A549 (cell line): Measurements from ENCODE around the gene SDHB. TPM values are rescaled to one million over a fixed set of nuclear protein-coding genes. Genes with fewer than 3 reads are reported as not detected.
A peak's percentile ranks its signal among the peaks of the same experiment; 100 is the strongest.

ENCODE experiments used
- ATAC-seq, 2 experiments: fragments of 200-7000 bp in 1 of 2; fragments of >200 bp in 1 of 2; cut with Nextera tagmentation in 1 of 2; cut with Tn5 transposase in 1 of 2; 3 replicates each; pipeline versions ENCODE4 v1.8.0 to v1.9.1; 2018 to 2020; ENCODE audit warnings: mild to moderate bottlenecking in 1 of 2, moderate library complexity in 1 of 2
- CTCF ChIA-PET: fragments of 300-600 bp; sonication (Branson Sonifier 250); formaldehyde crosslinking; extraction: SDS; loops from one replicate; lab custom pipeline; 2021; ENCODE audit warnings: antibody characterized with exemption, inconsistent platforms; lab: Yijun Ruan, JAX
- POLR2A ChIA-PET: fragments of 350-600 bp; formaldehyde crosslinking; extraction: SDS; loops from one replicate; lab custom pipeline; 2021; ENCODE audit warnings: antibody characterized with exemption, inconsistent platforms; lab: Yijun Ruan, JAX
- DNase-seq, 2 experiments: peaks; one replicate each; pipeline versions ENCODE4 v3.0.0 to v3.0.0-alpha.2; 2011 to 2016; ENCODE audit warnings: low read depth in 1 of 2, low spot score in 1 of 2
- FAIRE-seq: peaks from 2 replicates; lab custom pipeline; 2011; peaks lifted over from hg19 to GRCh38; lab: Jason Lieb, UNC
- H3K27ac ChIP-seq, 2 experiments: fragments of >200 bp; sonication (Bioruptor Twin); formaldehyde crosslinking; 3 replicates each; pipeline ENCODE4 v1.5.1; 2016 to 2017
- H3K4me1 ChIP-seq: fragments of >200 bp; sonication (Bioruptor Twin); formaldehyde crosslinking; 3 replicates; pipeline ENCODE4 v1.6.1; 2016
- H3K4me2 ChIP-seq: fragments of >200 bp; sonication (Bioruptor Twin); formaldehyde crosslinking; 3 replicates; pipeline ENCODE4 v1.6.1; 2016
- H3K4me3 ChIP-seq: fragments of >200 bp; sonication (Bioruptor Twin); formaldehyde crosslinking; 3 replicates; pipeline ENCODE4 v1.5.1; 2016
- H3K9me3 ChIP-seq: fragments of >200 bp; sonication (Bioruptor Twin); formaldehyde crosslinking; 3 replicates; pipeline ENCODE4 v1.6.1; 2016
- BCL3 ChIP-seq: fragments of >200 bp; sonication (Bioruptor Twin); formaldehyde crosslinking; IDR thresholded peaks from 3 replicates; pipeline ENCODE4 v1.6.1; 2016
- CBX2 ChIP-seq: fragments of 200-600 bp; sonication (generic); IDR thresholded peaks from 2 replicates; pipeline ENCODE4 v1.6.1; 2016; ENCODE audit warnings: low read depth, mild to moderate bottlenecking, borderline replicate concordance
- CBX8 ChIP-seq: fragments of 200-600 bp; sonication (generic); IDR thresholded peaks from 2 replicates; pipeline ENCODE4 v1.6.1; 2016
- CEBPB ChIP-seq, 2 experiments: fragments of >200 bp in 1 of 2; sonication (Bioruptor Twin) in 1 of 2; formaldehyde crosslinking in 1 of 2; IDR thresholded peaks; 2 replicates each; pipeline ENCODE4 v1.6.1; 2012 to 2016
- ELK1 ChIP-seq: fragments of 150-350 bp; IDR thresholded peaks from 2 replicates; pipeline ENCODE4 v1.6.1; 2014; ENCODE audit warnings: low read depth, mild to moderate bottlenecking, low read length
- EP300 ChIP-seq, 2 experiments: fragments of >200 bp; sonication (Bioruptor Twin); formaldehyde crosslinking; IDR thresholded peaks; 2 replicates in 1 of 2; 3 replicates in 1 of 2; pipeline ENCODE4 v1.6.1; 2016 to 2017
- HEYL ChIP-seq: fragments of 250-450 bp; sonication (Bioruptor Pico); IDR thresholded peaks from 2 replicates; pipeline ENCODE4 v1.8.0; 2021; ENCODE audit warnings: mild to moderate bottlenecking, moderate library complexity
- HOXB5 ChIP-seq: fragments of 250-450 bp; sonication (Bioruptor Pico); IDR thresholded peaks from 2 replicates; pipeline ENCODE4 v1.5.0; 2020; ENCODE audit warnings: mild to moderate bottlenecking, moderate library complexity
- KDM1A ChIP-seq: fragments of 200-600 bp; sonication (generic); IDR thresholded peaks from 2 replicates; pipeline ENCODE4 v1.6.1; 2016; ENCODE audit warnings: low read depth, mild to moderate bottlenecking
- KDM5A ChIP-seq: fragments of 200-600 bp; sonication (generic); IDR thresholded peaks from 2 replicates; pipeline ENCODE4 v1.6.1; 2016; ENCODE audit warnings: antibody characterized with exemption, mild to moderate bottlenecking
- MAFK ChIP-seq: fragments of 450-650 bp; IDR thresholded peaks from 2 replicates; pipeline ENCODE4 v1.6.1; 2014; ENCODE audit not compliant: partially characterized antibody
- MAZ ChIP-seq: fragments of 150-350 bp; IDR thresholded peaks from 2 replicates; pipeline ENCODE4 v1.6.1; 2014; ENCODE audit warnings: antibody characterized with exemption, low read depth, low read length, borderline replicate concordance
- NFE2L2 ChIP-seq: fragments of 150-350 bp; conservative IDR thresholded peaks from 2 replicates; pipeline ENCODE4 v1.6.1; 2014; ENCODE audit warnings: low read length
- NPAS2 ChIP-seq: fragments of 250-450 bp; sonication (Bioruptor Pico); IDR thresholded peaks from 2 replicates; pipeline ENCODE4 v1.8.0; 2022; ENCODE audit warnings: mild to moderate bottlenecking, moderate library complexity, borderline replicate concordance
- RAD21 ChIP-seq, 2 experiments: fragments of >200 bp in 1 of 2; sonication (Bioruptor Twin) in 1 of 2; formaldehyde crosslinking in 1 of 2; IDR thresholded peaks in 1 of 2; conservative IDR thresholded peaks in 1 of 2; 2 replicates in 1 of 2; 3 replicates in 1 of 2; pipeline ENCODE4 v1.6.1; 2012 to 2018; ENCODE audit warnings: inconsistent platforms in 1 of 2
- RCOR1 ChIP-seq: fragments of 150-350 bp; IDR thresholded peaks from 2 replicates; pipeline ENCODE4 v1.6.1; 2014; ENCODE audit warnings: antibody characterized with exemption, low read length, low read depth
- SMC3 ChIP-seq: fragments of >200 bp; sonication (Bioruptor Twin); formaldehyde crosslinking; IDR thresholded peaks from 3 replicates; pipeline ENCODE4 v1.6.1; 2018; ENCODE audit warnings: inconsistent platforms
- SREBF2 ChIP-seq: fragments of 450-650 bp; IDR thresholded peaks from 2 replicates; pipeline ENCODE4 v1.6.1; 2014; ENCODE audit warnings: mild to moderate bottlenecking, moderate library complexity
- TFCP2L1 ChIP-seq: fragments of 250-450 bp; sonication (Bioruptor Pico); IDR thresholded peaks from 2 replicates; pipeline ENCODE4 v1.5.0; 2021; ENCODE audit warnings: mild to moderate bottlenecking
- TP53 ChIP-seq: fragments of 250-450 bp; sonication (Bioruptor Pico); IDR thresholded peaks from 2 replicates; pipeline ENCODE4 v1.5.0; 2021; ENCODE audit warnings: mild to moderate bottlenecking, moderate library complexity
- ZC3H11A ChIP-seq: fragments of 450-650 bp; IDR thresholded peaks from 2 replicates; pipeline ENCODE4 v1.6.1; 2014; ENCODE audit warnings: antibody characterized with exemption, mild to moderate bottlenecking
- ZFP36 ChIP-seq: fragments of 450-650 bp; IDR thresholded peaks from 2 replicates; pipeline ENCODE4 v1.6.1; 2014; ENCODE audit warnings: borderline replicate concordance; ENCODE audit not compliant: partially characterized antibody
- WGBS: methylation state at CpG from one replicate; pipeline ENCODE4 v1.1.6; 2017; ENCODE audit errors: missing lambda C conversion rate; 5-methylcytosine and 5-hydroxymethylcytosine counted together
- polyA plus RNA-seq, 4 experiments: library from polyadenylated mRNA; depleted of rRNA in 3 of 4; stranded (reverse); fragments of >200 nt; fragmentation: RNase III in 1 of 4; extraction: RNeasy Plus Mini Kit Qiagen cat#74134 plus additional on column Dnase treatment in 1 of 4; gene quantifications; 2 replicates in 3 of 4; 3 replicates in 1 of 4; pipeline ENCODE4 v1.2.3, GENCODE V29; 2011 to 2017

The SDHB gene
- polyA plus RNA-seq, 2 of the 4 experiments (the other 2 are of a cell fraction): 114 to 262 TPM

GRCh38 chr1:17031436-17031835 lies 22.4 kb downstream of the SDHB start:
- no peak overlapping the region for H3K4me3 ChIP-seq
- CTCF ChIA-PET: interaction anchor here (2.9 kb wide), 1 partner anchor 15 kb away, joined by 14 read pairs; no protein-coding TSS in a partner anchor
- ATAC-seq (no peak), FAIRE-seq (no peak), DNase-seq (no peak)
- H3K27ac ChIP-seq: no peak overlapping the region
- WGBS: 95% methylated on average over 4 of the region's 4 CpGs
- no peak overlapping the region for H3K4me2 ChIP-seq
- TF ChIP-seq KDM5A: no peak
- TF ChIP-seq ZFP36: no peak
- no peak for TF ChIP-seq TP53
- TF ChIP-seq CEBPB (IDR thresholded peaks at IDR 0.05): no peak
- no peaks in the 10 kb centered on the region for H3K4me1 ChIP-seq
- POLR2A ChIA-PET: no interaction called here
- no peaks in the 10 kb centered on the region for H3K9me3 ChIP-seq

- Histone ChIP-seq H3K4me1 (no peaks in the 10 kb centered on the region), H3K27ac (no peak overlapping the region), H3K4me2 (no peak overlapping the region), H3K4me3 (no peak overlapping the region), H3K9me3 (no peaks in the 10 kb centered on the region)
- 83% methylated on average over 4 of the region's 4 CpGs for WGBS
- POLR2A ChIA-PET: no interaction called here
- CTCF ChIA-PET: interaction anchor here (1.3 to 2.9 kb wide), 2 partner anchors 16 to 70 kb away, joined by 3 to 14 read pairs; no protein-coding TSS in a partner anchor
- no peak for DNase-seq
- TF ChIP-seq NPAS2 (CRISPR knock-in tag) (no peak), MAFK (peak; percentile 82), CEBPB (IDR thresholded peaks at IDR 0.05) (no peak), HOXB5 (CRISPR knock-in tag) (no peak), CBX2 (no peak)
- ATAC-seq: no peak
- FAIRE-seq: no peak
Observed at GRCh38 chr1:17030206-17030605, 23.6 kb downstream of the SDHB start.

GRCh38 chr1:17028662-17029188 lies 25.1 kb downstream of the SDHB start:
- 85% methylated on average over 5 of the region's 5 CpGs for WGBS
- ChIA-PET POLR2A (interaction anchor here (0.6 kb wide), 1 partner anchor 50 kb away, joined by 4 read pairs; no protein-coding TSS in a partner anchor), CTCF (interaction anchor here (1.3 to 3.5 kb wide), 2 partner anchors 17 to 69 kb away, joined by 3 to 15 read pairs; no protein-coding TSS in a partner anchor)
- DNase-seq (no peak), ATAC-seq (no peak), FAIRE-seq (no peak)
- no peaks in the 10 kb centered on the region for H3K4me1 ChIP-seq
- TF ChIP-seq MAZ (no peak), NFE2L2 (no peak), TFCP2L1 (CRISPR knock-in tag) (no peak), ZC3H11A (no peak), EP300 (IDR thresholded peaks at IDR 0.05) (no peak), KDM5A (no peak), CBX2 (no peak), SMC3 (no peak), RAD21 (conservative IDR thresholded peaks at IDR 0.05 in 1 of 2, IDR thresholded peaks at IDR 0.05 in 1 of 2) (no peak), HEYL (no peak), BCL3 (no peak), SREBF2 (no peak), ELK1 (no peak), NPAS2 (CRISPR knock-in tag) (no peak), KDM1A (no peak), RCOR1 (no peak), CBX8 (no peak)
- no peaks in the 10 kb centered on the region for H3K9me3 ChIP-seq
- H3K4me3 ChIP-seq: no peak overlapping the region
- no peak overlapping the region for H3K27ac ChIP-seq
- no peak overlapping the region for H3K4me2 ChIP-seq
